Parathyroid adenoma (tissue), 2 donors: ENCODE data around the gene CNOT6L.

Experiments used
- H2AFZ ChIP-seq: fragments of 300-600 bp; sonication (generic); one replicate; pipeline ENCODE4 v1.7.0; 2017; ENCODE audit warnings: antibody characterized with exemption, mild to moderate bottlenecking
- H3K27ac ChIP-seq: fragments of 300-600 bp; sonication (generic); one replicate; pipeline ENCODE4 v1.7.0; 2017
- H3K27me3 ChIP-seq: fragments of 300-600 bp; sonication (generic); one replicate; pipeline ENCODE4 v1.7.0; 2017; ENCODE audit warnings: low read length; ENCODE audit not compliant: control insufficient read depth, insufficient read depth
- H3K36me3 ChIP-seq: fragments of 300-600 bp; sonication (generic); one replicate; pipeline ENCODE4 v1.7.0; 2017; ENCODE audit warnings: low read length; ENCODE audit not compliant: control insufficient read depth, insufficient read depth
- H3K4me1 ChIP-seq: fragments of 300-600 bp; sonication (generic); one replicate; pipeline ENCODE4 v1.7.0; 2017; ENCODE audit warnings: control low read depth
- H3K4me2 ChIP-seq: fragments of 300-600 bp; sonication (generic); one replicate; pipeline ENCODE4 v1.7.0; 2017; ENCODE audit warnings: low read length
- H3K4me3 ChIP-seq: fragments of 300-600 bp; sonication (generic); one replicate; pipeline ENCODE4 v1.7.0; 2017; ENCODE audit warnings: low read depth, low read length
- H3K79me2 ChIP-seq: fragments of 300-600 bp; sonication (generic); one replicate; pipeline ENCODE4 v1.7.0; 2017; ENCODE audit warnings: control low read depth
- H3K9ac ChIP-seq: fragments of 300-600 bp; sonication (generic); one replicate; pipeline ENCODE4 v1.7.0; 2017; ENCODE audit warnings: mild to moderate bottlenecking
- H3K9me3 ChIP-seq: fragments of 300-600 bp; sonication (generic); one replicate; pipeline ENCODE4 v1.7.0; 2017; ENCODE audit warnings: low read length; ENCODE audit not compliant: control insufficient read depth
- CTCF ChIP-seq: fragments of 300-600 bp; sonication (generic); IDR thresholded peaks from one replicate; pipeline ENCODE4 v1.7.0; 2017; ENCODE audit warnings: antibody characterized with exemption, mild to moderate bottlenecking
- donor health status: primary hyperparathyroidism.

CNOT6L gene

DNA sequence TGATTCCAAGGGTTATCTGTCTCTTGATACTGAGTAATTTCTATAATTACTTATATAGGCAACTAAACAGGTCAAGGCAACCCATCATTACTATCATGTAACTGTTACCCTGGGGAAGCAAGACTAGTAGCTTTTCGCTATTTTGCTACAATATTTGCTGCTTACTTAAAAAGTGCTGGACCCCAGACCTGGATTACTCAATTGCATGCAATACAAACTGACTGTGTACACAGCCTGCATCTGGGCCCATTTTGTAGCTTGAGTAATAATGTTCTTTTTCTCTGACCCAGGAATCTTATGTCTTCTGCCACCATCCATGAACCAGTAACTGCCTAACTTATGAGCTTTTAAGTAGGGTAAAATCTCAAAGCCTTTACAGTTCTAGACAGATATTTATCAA lies 53.4 kb downstream of the CNOT6L start:
- no peak overlapping the region for H3K4me3 ChIP-seq
- no peak for TF ChIP-seq CTCF
- H3K4me1 ChIP-seq = no peaks in the 10 kb centered on the region
- no peak overlapping the region for H3K27ac ChIP-seq
- no peaks in the 10 kb centered on the region for H3K9me3 ChIP-seq
- H3K9ac ChIP-seq = no peak overlapping the region
- no peak overlapping the region for H3K4me2 ChIP-seq
- H3K27me3 ChIP-seq = no peaks in the 10 kb centered on the region
- peaks cover 3% of the 10 kb centered on the region for H3K79me2 ChIP-seq
- no peak overlapping the region for H2AFZ ChIP-seq
- no peaks in the 10 kb centered on the region for H3K36me3 ChIP-seq

- no peak overlapping the region for H3K4me3 ChIP-seq
These were observed 56.6 kb downstream of the CNOT6L start for GRCh38 chr4:77762531-77762930.

DNA sequence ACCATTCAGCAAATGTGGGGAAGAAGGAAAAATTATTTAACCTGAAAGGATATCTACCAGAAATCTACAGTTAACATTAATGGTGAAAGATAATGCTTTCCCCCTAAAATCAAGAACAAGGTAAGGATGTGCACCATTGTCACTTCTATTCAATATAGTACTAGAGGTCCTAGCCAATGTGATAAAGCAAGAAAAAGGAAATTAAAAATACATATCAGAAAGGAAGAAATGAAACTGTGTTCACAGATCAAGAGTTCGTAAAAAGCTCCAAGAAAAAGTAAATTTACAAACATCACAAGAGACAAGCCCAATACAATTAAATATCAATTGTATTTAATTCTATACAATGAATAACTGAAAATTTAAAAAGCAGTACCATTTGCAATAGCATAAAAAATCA lies 57.6 kb downstream of the CNOT6L start:
- Histone ChIP-seq H3K9ac (no peak overlapping the region), H3K4me2 (no peak overlapping the region), H3K9me3 (no peaks in the 10 kb centered on the region), H3K79me2 (peaks cover 3% of the 10 kb centered on the region), H3K27ac (no peak overlapping the region), H2AFZ (no peak overlapping the region), H3K4me3 (no peak overlapping the region), H3K36me3 (no peaks in the 10 kb centered on the region), H3K4me1 (no peaks in the 10 kb centered on the region), H3K27me3 (no peaks in the 10 kb centered on the region)
- TF ChIP-seq CTCF = no peak

More at GRCh38 chr4:77762531-77762930, 56.6 kb downstream of the CNOT6L start:
- Histone ChIP-seq H2AFZ (no peak overlapping the region), H3K36me3 (no peaks in the 10 kb centered on the region), H3K4me2 (no peak overlapping the region), H3K4me1 (no peaks in the 10 kb centered on the region), H3K27me3 (no peaks in the 10 kb centered on the region), H3K79me2 (peaks cover 3% of the 10 kb centered on the region), H3K9ac (no peak overlapping the region), H3K9me3 (no peaks in the 10 kb centered on the region), H3K27ac (no peak overlapping the region)
- TF ChIP-seq CTCF = no peak

DNA sequence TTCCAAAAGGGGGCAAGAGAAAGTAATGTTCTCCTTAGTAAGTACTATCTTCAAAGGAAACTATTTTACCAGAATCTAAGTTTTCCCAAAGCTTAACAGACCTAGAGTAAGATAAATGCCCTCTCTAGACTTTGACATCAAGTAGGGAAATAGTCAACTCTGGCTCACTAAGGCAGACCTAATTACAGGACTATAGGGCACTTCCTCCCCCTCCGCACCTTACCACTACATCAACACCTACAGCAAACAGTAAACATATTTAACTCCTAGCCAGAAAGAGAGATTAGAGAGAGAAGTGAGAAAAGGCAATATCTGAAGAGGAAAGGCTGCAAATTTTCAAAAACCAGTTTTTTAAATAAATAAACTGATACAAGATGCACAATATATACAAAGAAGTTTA lies 60.4 kb downstream of the CNOT6L start:
- TF ChIP-seq CTCF = no peak
- no peak overlapping the region for H3K9ac ChIP-seq
- H3K36me3 ChIP-seq = no peaks in the 10 kb centered on the region
- H3K27me3 ChIP-seq = no peaks in the 10 kb centered on the region
- no peaks in the 10 kb centered on the region for H3K4me1 ChIP-seq
- H3K4me3 ChIP-seq = no peak overlapping the region
- H3K9me3 ChIP-seq = no peaks in the 10 kb centered on the region
- peaks cover 3% of the 10 kb centered on the region for H3K79me2 ChIP-seq
- no peak overlapping the region for H2AFZ ChIP-seq
- H3K27ac ChIP-seq = no peak overlapping the region
- H3K4me2 ChIP-seq = no peak overlapping the region

DNA sequence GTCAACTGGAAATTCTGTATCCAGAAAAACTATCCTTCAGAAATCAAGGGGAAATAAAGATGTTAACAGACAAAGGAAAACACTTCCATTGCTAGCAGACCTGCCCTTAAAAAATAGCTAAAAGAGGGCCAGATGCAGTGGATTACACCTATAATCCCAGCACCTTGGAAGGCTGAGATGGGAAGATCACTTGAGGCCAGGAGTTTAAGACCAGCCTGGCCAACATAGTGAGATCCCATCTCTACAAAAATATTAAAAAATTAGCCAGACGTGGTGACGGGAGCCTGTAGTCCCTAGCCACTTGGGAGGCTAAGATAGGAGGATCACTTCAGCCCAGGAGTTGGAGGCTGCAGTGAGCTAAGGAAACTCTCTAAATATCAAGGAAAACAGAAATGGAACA lies 67.4 kb downstream of the CNOT6L start:
- no peak for TF ChIP-seq CTCF
- Histone ChIP-seq H3K27me3 (no peaks in the 10 kb centered on the region), H3K9ac (no peak overlapping the region), H3K4me3 (no peak overlapping the region), H3K9me3 (no peaks in the 10 kb centered on the region), H3K4me1 (no peaks in the 10 kb centered on the region), H3K36me3 (no peaks in the 10 kb centered on the region), H3K79me2 (peaks cover 2% of the 10 kb centered on the region), H3K4me2 (no peak overlapping the region), H2AFZ (no peak overlapping the region), H3K27ac (no peak overlapping the region)
